M059J (cell line): ENCODE measurements around the gene CCDC137. TPM values are rescaled to one million over a fixed set of nuclear protein-coding genes. Genes with fewer than 3 reads are reported as not detected.
A peak's percentile ranks its signal among the peaks of the same experiment; 100 is the strongest.
"Not testable (repeated sequence)": the region's sequence is repeated elsewhere in the genome, so short reads cannot be mapped to it uniquely, and the experiment has no call there.

Experiments used
- DNase-seq: peaks from one replicate; pipeline ENCODE4 v3.0.0-alpha.2; 2012; ENCODE audit warnings: low read depth
- total RNA-seq: library from RNA; depleted of rRNA; stranded (reverse); fragments of >200 nt; shearing (Covaris generic); gene quantifications from 2 replicates; pipeline ENCODE4 v1.2.3, GENCODE V29; 2014; rRNA removed

CCDC137 gene, protein sequence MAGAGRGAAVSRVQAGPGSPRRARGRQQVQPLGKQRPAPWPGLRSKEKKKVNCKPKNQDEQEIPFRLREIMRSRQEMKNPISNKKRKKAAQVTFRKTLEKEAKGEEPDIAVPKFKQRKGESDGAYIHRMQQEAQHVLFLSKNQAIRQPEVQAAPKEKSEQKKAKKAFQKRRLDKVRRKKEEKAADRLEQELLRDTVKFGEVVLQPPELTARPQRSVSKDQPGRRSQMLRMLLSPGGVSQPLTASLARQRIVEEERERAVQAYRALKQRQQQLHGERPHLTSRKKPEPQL
- total RNA-seq, result 14.6 and 32.1 TPM in 2 replicates

GRCh38 chr17:81666342-81667191 is at the start of gene CCDC137, which contains the start of gene OXLD1:
TSS of gene CCDC137 (plus strand) at chr17:81666737. CDS start at chr17:81666767, 30 bp downstream.
TSS of gene OXLD1 (minus strand) at chr17:81666605. CDS start at chr17:81666577, 28 bp downstream.
- DNase-seq, result peak; percentile 94

- no peak for DNase-seq
Measured at GRCh38 chr17:81616877-81617276, 49.7 kb upstream of the CCDC137 start.

GRCh38 chr17:81618307-81618706 is 48.2 kb upstream of the CCDC137 start:
- DNase-seq, result not testable (repeated sequence)

- no peak for DNase-seq
Measured at GRCh38 chr17:81621494-81622130, 44.9 kb upstream of the CCDC137 start.

DNA sequence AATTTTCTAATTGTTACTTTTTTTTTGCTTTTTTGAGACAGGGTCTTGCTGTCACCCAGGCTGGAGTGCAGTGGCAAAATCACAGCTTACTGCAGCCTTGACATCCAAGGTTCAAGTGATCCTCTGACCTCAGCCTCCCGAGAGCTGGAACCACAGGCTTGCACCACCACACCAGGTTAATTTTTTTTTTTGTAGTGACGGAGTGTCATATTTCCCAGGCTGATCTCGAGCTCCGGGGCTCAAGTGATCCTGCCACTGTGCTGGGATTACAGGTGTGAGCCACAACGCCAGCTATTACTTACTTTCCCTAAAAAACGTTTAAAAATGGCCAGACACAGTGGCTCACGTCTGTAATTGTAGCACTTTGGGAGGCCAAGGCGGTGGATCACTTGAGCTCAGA is 36.3 kb upstream of the CCDC137 start:
- no peak for DNase-seq

DNA sequence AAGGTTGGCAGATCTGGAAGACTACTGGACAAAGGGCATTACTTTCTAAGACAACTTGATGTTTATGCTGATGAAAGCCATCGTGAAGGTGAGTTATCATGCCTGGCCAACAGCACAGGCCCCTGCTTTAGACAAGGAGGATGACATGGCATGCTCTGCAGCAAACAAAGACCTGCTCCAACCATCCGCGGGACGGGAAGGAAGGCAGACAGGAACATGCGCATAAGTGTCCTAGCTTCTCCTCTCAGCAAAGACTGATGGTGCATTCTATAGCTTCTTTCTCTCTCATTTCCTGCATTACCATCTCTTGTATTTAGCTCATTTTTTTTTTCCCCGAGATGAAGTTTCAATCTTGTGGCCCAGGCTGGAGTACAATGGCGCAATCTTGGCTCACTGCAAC is 35.1 kb upstream of the CCDC137 start:
- no peak for DNase-seq

- DNase-seq, result no peak
Measured at GRCh38 chr17:81635431-81635830, 31.1 kb upstream of the CCDC137 start.

DNA sequence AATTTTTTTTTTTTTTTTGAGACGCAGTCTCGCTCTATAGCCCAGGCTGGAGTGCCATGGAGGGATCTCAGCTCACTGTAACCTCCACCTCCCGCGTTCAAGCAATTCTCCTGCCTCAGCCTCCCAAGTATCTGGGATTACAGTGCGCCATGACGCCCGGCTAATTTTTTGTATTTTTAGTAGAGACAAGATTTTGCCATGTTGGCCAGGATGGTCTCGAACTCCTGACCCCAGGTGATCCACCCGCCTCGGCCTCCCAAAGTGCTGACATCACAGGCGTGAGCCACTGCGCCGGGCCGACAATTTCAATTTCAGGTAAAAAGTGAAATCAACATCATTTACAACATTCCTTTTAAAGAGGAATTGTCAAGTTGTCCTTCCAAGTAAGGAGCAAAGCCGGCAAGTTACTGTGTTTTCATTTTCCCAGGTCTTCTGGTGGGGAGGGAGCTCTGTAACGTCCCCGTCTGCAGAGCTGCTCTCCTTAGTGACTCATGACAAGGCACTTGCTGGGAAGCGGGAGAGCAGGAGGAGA is 30.5 kb upstream of the CCDC137 start:
- peak; percentile 66 for DNase-seq

DNA sequence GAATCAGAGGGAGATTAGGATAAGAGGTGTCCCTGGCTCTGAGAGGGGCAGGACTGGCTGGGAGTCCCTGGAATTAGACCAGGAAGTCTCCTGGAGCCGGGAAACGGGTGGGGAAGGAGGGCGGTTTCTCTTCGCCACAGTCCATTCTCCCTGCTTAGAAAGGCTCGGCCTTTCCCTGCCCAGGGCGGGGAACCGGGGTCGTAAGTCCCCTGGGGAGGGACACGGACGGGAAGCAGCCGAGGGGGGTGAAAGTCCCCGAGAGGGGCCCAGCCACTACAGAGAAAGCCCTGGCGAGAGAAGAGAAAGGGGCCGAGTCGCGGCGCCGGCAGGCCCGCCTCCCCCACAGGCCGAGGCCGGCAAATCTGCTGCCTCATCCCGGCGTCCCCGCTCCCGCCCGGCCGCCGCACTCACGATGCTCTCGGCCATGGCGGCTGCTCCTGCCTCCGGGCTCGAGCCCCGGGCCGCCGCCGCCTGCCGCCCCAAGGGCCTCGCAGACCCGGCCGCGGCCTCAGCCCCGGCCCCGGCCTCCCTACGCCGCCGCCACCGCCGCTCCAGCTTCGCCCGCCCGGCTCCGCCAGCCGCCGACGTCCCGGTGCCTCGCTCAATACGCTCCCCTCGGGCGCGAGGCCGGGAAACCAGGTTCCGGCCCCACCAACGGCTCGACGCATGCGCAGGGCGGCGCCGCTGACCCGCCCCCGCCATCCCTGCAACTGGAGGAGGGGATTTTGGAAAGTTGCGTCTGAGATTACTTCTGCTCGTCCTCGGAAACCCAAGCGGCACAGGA is 29.8 kb upstream of the CCDC137 start, which contains the start of the genes NPLOC4 and TSPAN10:
NPLOC4 (minus strand) TSS at position 608 of the 784 bp plus-strand sequence; CDS start at position 426, 182 bp downstream.
TSPAN10 (plus strand) TSS at position 692 of the 784 bp plus-strand sequence. CDS start 5,217 bp downstream, outside the sequence.
- peak; percentile 71 for DNase-seq

- DNase-seq, result no peak
Measured at GRCh38 chr17:81638683-81639082, 27.9 kb upstream of the CCDC137 start.

DNA sequence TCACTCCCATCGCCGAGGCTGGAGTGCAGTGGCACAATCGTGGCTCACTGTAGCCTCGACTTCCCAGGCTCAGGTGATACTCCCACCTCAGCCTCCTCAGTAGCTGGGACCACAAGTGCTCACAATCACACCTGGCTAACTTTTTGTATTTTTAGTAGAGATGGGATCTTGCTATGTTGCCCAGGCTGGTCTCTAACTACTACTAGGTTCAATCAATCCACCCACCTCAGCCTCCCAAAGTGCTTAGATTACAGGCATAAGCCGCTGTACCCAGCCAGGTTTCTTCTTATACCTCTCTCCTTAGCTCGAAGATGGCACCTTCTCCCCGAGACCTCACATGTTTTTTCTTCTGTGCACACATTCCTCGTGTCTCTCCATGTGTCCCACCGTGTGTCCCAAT is 26.5 kb upstream of the CCDC137 start:
- no peak for DNase-seq

GRCh38 chr17:81641825-81642489 is 24.6 kb upstream of the CCDC137 start:
- DNase-seq, result peak; percentile 77

- DNase-seq, result no peak
Measured at GRCh38 chr17:81644496-81644895, 22.0 kb upstream of the CCDC137 start.

- DNase-seq, result no peak
Measured at GRCh38 chr17:81644976-81645952, 21.3 kb upstream of the CCDC137 start.

DNA sequence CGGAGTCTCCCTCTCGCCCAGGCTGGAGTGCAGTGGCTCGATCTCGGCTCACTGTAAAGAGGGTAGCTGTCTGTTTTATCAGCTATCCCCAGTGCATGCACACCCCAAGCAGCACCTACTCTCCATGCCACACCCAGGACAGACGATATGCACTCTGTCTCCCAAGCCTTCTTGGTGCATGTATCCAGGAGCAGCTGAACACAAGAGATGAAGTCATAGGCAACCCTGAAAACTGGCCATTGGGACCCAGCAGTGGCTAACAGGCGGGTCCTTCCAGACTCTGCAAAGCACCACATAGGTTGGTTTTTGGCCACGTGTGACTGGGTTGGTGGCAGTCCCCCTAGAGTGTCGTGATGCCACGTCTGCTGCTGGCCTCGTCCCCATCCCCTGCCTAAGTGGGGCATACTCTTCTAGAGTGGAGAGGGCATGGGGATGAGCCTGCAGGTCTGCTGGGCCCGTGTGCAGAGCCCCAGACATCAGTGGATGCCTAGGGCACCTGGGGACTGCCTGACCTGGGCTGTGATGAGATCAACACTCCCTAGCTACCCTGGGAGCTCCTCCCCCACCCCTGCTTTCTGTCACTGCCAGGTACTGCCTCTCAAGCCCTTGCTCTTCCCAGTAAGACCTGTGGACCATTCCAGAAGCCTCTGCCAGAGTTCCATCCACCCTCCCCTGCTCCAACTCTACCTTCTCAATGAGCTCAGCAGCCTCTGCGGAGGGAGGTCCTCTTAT is 19.5 kb upstream of the CCDC137 start:
- no peak for DNase-seq

GRCh38 chr17:81647640-81648012 is 18.9 kb upstream of the CCDC137 start:
- no peak for DNase-seq

- DNase-seq, result no peak
Measured at GRCh38 chr17:81648013-81648706, 18.4 kb upstream of the CCDC137 start.

GRCh38 chr17:81648707-81649085 is 17.8 kb upstream of the CCDC137 start:
- DNase-seq, result no peak
